SK-N-SH treated with all-trans-retinoic acid at 6 μM for 48 hours (cell line): ENCODE data around the gene EEA1.
A peak's percentile ranks its signal among the peaks of the same experiment; 100 is the strongest.

Experiments used
- ATAC-seq: fragments of 200-7000 bp; cut with Tn5 transposase; 3 replicates; pipeline ENCODE4 v1.9.1; 2020; ENCODE audit warnings: mild to moderate bottlenecking, moderate library complexity
- BACH2 ChIP-seq: fragments of 250-450 bp; sonication (Bioruptor Pico); IDR thresholded peaks from 2 replicates; pipeline ENCODE4 v1.9.0; 2021; ENCODE audit warnings: mild to moderate bottlenecking, borderline replicate concordance
- CSDC2 ChIP-seq: fragments of 250-450 bp; sonication (Bioruptor Pico); IDR thresholded peaks from 2 replicates; pipeline ENCODE4 v1.5.0; 2020; ENCODE audit warnings: mild to moderate bottlenecking, moderate library complexity
- ESRRG ChIP-seq: fragments of 250-450 bp; sonication (Bioruptor Pico); IDR thresholded peaks from 2 replicates; pipeline ENCODE4 v1.6.1; 2021; ENCODE audit warnings: mild to moderate bottlenecking
- ISL1 ChIP-seq: fragments of 250-450 bp; sonication (Bioruptor Pico); IDR thresholded peaks from 2 replicates; pipeline ENCODE4 v2.1.2; 2022; ENCODE audit warnings: mild to moderate bottlenecking, moderate library complexity
- RARB ChIP-seq: fragments of 250-450 bp; sonication (Bioruptor Pico); IDR thresholded peaks from 2 replicates; pipeline ENCODE4 v1.8.0; 2021; ENCODE audit warnings: mild to moderate bottlenecking, moderate library complexity
- SNAI2 ChIP-seq: fragments of 250-450 bp; sonication (Bioruptor Pico); IDR thresholded peaks from 2 replicates; pipeline ENCODE4 v1.5.0; 2020; ENCODE audit warnings: mild to moderate bottlenecking, moderate library complexity
- TOX ChIP-seq: fragments of 250-450 bp; sonication (Bioruptor Pico); IDR thresholded peaks from 2 replicates; pipeline ENCODE4 v1.8.0; 2021; ENCODE audit warnings: mild to moderate bottlenecking, moderate library complexity, borderline replicate concordance
- ZC3H10 ChIP-seq: fragments of 250-450 bp; sonication (Bioruptor Pico); IDR thresholded peaks from 2 replicates; pipeline ENCODE4 v1.5.1; 2021; ENCODE audit warnings: mild to moderate bottlenecking, moderate library complexity
- ZFP3 ChIP-seq: fragments of 250-450 bp; sonication (Bioruptor Pico); IDR thresholded peaks from 2 replicates; pipeline ENCODE4 v1.5.0; 2020; ENCODE audit warnings: mild to moderate bottlenecking, moderate library complexity
- ZFP30 ChIP-seq: fragments of 450-650 bp; formaldehyde crosslinking; IDR thresholded peaks from 2 replicates; pipeline ENCODE4 v1.5.0; 2022; ENCODE audit warnings: mild to moderate bottlenecking, moderate library complexity
- ZNF565 ChIP-seq: fragments of 450-650 bp; formaldehyde crosslinking; conservative IDR thresholded peaks from 2 replicates; pipeline ENCODE4 v1.5.0; 2020; ENCODE audit warnings: low read depth, mild to moderate bottlenecking, moderate library complexity
- ZNF70 ChIP-seq: fragments of 450-650 bp; formaldehyde crosslinking; IDR thresholded peaks from 2 replicates; pipeline ENCODE4 v1.5.0; 2020; ENCODE audit warnings: mild to moderate bottlenecking, moderate library complexity
- ZNF8 ChIP-seq: fragments of 450-650 bp; formaldehyde crosslinking; IDR thresholded peaks from 2 replicates; pipeline ENCODE4 v1.5.0; 2020; ENCODE audit warnings: mild to moderate bottlenecking, moderate library complexity
- TF ChIP-seq, protein P1 (sequence below): fragments of 250-450 bp; sonication (Bioruptor Pico); IDR thresholded peaks from 2 replicates; pipeline ENCODE4 v1.5.1; 2020; ENCODE audit warnings: low read depth, mild to moderate bottlenecking, moderate library complexity
- TF ChIP-seq, protein P2 (sequence below): fragments of 250-450 bp; sonication (Bioruptor Pico); IDR thresholded peaks from 2 replicates; pipeline ENCODE4 v1.8.0; 2021; ENCODE audit warnings: low read depth, mild to moderate bottlenecking, moderate library complexity, borderline replicate concordance
- TF ChIP-seq, protein P3 (sequence below): fragments of 250-450 bp; sonication (Bioruptor Pico); IDR thresholded peaks from 2 replicates; pipeline ENCODE4 v1.5.0; 2020; ENCODE audit warnings: mild to moderate bottlenecking, moderate library complexity

Gene EEA1

DNA sequence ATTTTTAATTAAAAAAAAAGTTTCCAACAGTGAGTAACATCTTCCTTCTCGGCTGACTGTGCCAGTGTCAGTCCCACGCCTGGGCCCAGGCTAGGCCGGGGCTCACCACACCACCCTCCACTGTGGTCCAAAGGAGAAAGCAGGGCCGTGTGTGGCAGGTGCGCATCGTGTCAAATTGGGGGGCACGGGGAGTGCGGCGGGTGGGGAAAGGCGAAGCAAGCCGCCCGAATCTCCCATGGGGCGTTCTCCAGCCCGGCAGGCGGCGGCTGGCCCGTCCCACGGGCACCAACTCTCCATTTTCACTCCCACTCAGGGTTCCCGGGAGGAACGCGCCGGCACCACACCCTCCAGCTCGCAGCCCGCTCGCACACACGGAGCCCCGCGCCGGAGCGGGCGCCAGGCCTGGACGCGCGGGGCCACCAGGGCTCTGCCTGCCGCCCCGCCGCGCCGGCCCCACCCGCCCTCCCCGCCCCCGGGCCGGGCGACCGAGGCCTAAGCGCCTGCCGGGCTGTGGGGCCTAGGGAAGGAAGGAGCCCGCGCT, 604 bp downstream of the EEA1 start:
- peak; percentile 29 for ATAC-seq
- TF ChIP-seq CSDC2 (CRISPR knock-in tag) = no peak
- TF ChIP-seq, all 23 proteins: peak for 0

DNA sequence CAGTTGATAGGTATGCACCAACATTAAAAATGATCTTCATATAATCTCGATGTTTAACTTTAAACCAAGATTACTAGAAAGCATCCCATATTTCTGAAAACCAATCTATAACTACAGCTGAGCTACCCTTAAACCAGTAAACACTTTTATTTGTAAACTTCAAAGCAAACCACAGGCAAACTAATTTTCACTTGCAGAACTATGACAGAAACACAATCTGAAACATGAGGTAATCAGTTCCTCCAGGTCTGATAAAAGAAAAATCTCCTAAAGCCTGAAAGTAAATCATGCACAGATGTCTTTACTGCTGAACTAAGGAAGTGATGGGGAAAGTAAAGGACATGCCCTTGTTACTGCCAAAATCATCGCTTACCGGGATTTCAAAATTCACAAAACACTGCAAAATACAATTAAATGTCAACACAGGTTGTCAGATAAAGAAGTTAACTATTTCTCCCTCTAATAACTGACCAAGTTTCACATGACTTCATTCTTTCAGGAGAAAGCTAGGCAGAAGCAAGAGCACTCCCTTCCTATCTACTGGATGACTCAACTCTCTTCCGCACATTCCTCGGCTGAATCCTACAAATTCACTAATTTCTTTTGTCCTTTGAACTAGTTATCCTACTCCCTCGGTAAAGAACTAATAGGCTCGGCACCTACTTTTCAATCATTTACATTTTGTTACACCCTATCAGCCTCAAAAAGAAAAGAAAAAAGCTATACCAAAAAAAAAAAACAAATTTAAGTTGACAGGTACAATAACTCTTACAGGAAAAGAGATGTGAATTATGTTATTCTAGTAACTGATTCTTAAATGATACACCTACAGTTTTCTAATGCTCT, 1.4 kb downstream of the EEA1 start:
- TF ChIP-seq, protein P1, sequence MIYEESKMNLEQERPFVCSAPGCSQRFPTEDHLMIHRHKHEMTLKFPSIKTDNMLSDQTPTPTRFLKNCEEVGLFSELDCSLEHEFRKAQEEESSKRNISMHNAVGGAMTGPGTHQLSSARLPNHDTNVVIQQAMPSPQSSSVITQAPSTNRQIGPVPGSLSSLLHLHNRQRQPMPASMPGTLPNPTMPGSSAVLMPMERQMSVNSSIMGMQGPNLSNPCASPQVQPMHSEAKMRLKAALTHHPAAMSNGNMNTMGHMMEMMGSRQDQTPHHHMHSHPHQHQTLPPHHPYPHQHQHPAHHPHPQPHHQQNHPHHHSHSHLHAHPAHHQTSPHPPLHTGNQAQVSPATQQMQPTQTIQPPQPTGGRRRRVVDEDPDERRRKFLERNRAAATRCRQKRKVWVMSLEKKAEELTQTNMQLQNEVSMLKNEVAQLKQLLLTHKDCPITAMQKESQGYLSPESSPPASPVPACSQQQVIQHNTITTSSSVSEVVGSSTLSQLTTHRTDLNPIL (CRISPR knock-in tag) = no peak
- TF ChIP-seq, protein P2, sequence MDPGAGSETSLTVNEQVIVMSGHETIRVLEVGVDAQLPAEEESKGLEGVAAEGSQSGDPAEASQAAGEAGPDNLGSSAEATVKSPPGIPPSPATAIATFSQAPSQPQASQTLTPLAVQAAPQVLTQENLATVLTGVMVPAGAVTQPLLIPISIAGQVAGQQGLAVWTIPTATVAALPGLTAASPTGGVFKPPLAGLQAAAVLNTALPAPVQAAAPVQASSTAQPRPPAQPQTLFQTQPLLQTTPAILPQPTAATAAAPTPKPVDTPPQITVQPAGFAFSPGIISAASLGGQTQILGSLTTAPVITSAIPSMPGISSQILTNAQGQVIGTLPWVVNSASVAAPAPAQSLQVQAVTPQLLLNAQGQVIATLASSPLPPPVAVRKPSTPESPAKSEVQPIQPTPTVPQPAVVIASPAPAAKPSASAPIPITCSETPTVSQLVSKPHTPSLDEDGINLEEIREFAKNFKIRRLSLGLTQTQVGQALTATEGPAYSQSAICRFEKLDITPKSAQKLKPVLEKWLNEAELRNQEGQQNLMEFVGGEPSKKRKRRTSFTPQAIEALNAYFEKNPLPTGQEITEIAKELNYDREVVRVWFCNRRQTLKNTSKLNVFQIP (CRISPR knock-in tag) = no peak
- TF ChIP-seq SNAI2 (CRISPR knock-in tag) = no peak
- no peak for TF ChIP-seq ZC3H10 (CRISPR knock-in tag)
- no peak for TF ChIP-seq TOX
- TF ChIP-seq ZNF8 (CRISPR knock-in tag) = no peak
- TF ChIP-seq ZNF565 (CRISPR knock-in tag) = no peak
- TF ChIP-seq, protein P3, sequence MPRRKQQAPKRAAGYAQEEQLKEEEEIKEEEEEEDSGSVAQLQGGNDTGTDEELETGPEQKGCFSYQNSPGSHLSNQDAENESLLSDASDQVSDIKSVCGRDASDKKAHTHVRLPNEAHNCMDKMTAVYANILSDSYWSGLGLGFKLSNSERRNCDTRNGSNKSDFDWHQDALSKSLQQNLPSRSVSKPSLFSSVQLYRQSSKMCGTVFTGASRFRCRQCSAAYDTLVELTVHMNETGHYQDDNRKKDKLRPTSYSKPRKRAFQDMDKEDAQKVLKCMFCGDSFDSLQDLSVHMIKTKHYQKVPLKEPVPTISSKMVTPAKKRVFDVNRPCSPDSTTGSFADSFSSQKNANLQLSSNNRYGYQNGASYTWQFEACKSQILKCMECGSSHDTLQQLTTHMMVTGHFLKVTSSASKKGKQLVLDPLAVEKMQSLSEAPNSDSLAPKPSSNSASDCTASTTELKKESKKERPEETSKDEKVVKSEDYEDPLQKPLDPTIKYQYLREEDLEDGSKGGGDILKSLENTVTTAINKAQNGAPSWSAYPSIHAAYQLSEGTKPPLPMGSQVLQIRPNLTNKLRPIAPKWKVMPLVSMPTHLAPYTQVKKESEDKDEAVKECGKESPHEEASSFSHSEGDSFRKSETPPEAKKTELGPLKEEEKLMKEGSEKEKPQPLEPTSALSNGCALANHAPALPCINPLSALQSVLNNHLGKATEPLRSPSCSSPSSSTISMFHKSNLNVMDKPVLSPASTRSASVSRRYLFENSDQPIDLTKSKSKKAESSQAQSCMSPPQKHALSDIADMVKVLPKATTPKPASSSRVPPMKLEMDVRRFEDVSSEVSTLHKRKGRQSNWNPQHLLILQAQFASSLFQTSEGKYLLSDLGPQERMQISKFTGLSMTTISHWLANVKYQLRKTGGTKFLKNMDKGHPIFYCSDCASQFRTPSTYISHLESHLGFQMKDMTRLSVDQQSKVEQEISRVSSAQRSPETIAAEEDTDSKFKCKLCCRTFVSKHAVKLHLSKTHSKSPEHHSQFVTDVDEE (CRISPR knock-in tag) = no peak
- TF ChIP-seq BACH2 = no peak
- no peak for TF ChIP-seq CSDC2 (CRISPR knock-in tag)
- no peak for TF ChIP-seq ZFP30
- ATAC-seq = peak; percentile 62

DNA sequence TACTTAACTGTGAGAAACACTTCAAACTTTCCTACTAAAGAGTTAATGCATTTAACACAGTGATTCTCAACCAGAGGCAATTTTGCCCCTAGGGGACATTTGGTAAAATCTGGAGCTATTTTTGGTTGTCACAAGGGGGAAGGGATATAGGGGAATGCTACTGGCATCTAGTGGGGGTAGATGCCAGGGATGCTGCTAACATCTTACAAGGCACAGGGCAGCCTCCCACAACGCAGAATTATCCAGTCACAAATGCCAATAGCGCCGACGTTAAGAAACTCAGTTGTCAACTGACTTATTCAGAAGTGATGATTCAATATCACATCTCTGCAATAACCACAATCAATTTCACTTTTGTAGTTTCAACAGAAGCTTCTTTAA, 2.0 kb downstream of the EEA1 start:
- peak; percentile 6; the same call in 2 of the 3 replicates for ATAC-seq
- TF ChIP-seq ZFP3 (CRISPR knock-in tag) (no peak), ZNF70 (no peak), SNAI2 (CRISPR knock-in tag) (no peak), RARB (CRISPR knock-in tag) (no peak), ESRRG (CRISPR knock-in tag) (no peak), ISL1 (CRISPR knock-in tag) (no peak), ZNF565 (CRISPR knock-in tag) (no peak)
- TF ChIP-seq, protein P3 (CRISPR knock-in tag) = no peak
- TF ChIP-seq, protein P2 (CRISPR knock-in tag) = no peak

DNA sequence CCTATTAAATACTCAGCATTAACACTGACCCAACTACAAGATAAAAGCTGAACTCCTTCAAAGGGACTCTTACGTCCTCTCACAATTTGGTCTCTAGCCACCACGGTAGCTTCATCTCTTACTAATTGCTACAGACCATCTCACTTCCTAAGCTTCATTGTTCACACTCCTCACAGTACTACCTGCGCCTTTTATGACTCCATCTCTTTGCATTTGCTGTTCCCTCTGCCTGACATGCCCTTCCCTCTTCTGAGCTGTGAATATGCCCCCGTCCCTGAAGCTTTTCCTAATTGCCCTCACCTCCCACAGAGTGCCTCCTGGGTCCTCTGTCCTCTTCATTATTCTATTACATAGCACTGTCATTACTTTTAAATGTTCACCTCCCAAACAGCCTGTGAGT, 2.5 kb downstream of the EEA1 start:
- ATAC-seq = no peak
- peak; percentile 84 for TF ChIP-seq ZFP3 (CRISPR knock-in tag)
- no peak for TF ChIP-seq ISL1 (CRISPR knock-in tag)
- TF ChIP-seq ZNF8 (CRISPR knock-in tag) = no peak
- TF ChIP-seq ZFP30 = no peak
